H1 (cell line): ENCODE data around the gene RDH14. TPM values are rescaled to one million over a fixed set of nuclear protein-coding genes. Genes with fewer than 3 reads are reported as not detected.

Source experiments
- POLR2A ChIP-seq, 2 experiments: IDR thresholded peaks; 1 replicate in 1 of 2; 2 replicates in 1 of 2; pipeline ENCODE4 v1.6.1; 2011; ENCODE audit warnings: low read depth in 2 of 2, low read length in 2 of 2, mild to moderate bottlenecking in 2 of 2; ENCODE audit errors: control extremely low read depth in 1 of 2
- POU5F1 ChIP-seq: IDR thresholded peaks from 2 replicates; pipeline ENCODE4 v1.6.1; 2011; ENCODE audit warnings: low read depth, mild to moderate bottlenecking, low read length, moderate library complexity
- TBP ChIP-seq: IDR thresholded peaks from 2 replicates; pipeline ENCODE4 v1.6.1; 2011; ENCODE audit warnings: low read depth, low read length, improper control_type of control experiment
- polyA plus RNA-seq, 7 experiments: library from polyadenylated mRNA; depleted of rRNA in 3 of 7; stranded (reverse) in 5 of 7; unstranded in 2 of 7; fragments of >200 nt in 5 of 7; fragments of 200-250 nt in 2 of 7; gene quantifications; 1 replicate in 5 of 7; 2 replicates in 1 of 7; 4 replicates in 1 of 7; pipeline versions ENCODE4 v1.2.1 to v1.2.3, GENCODE V29; 2011 to 2013; ENCODE audit warnings: missing spikeins in 2 of 7, mixed read lengths in 2 of 7
- total RNA-seq: library from RNA; stranded (reverse); fragmentation: NEBNext Ultra II Directional; extraction: Animal tissue kit (Norgen Biotek cat#: 25700); gene quantifications from 2 replicates; pipeline ENCODE4 v1.2.1, GENCODE V29; 2021
- TF ChIP-seq, protein P1 (sequence below): IDR thresholded peaks from 2 replicates; pipeline ENCODE4 v1.6.1; 2012; ENCODE audit warnings: inconsistent platforms

Gene RDH14
- total and polyA plus RNA-seq, 2 of the 8 experiments (the other 6 are each of a cell fraction or from before 2014, with no cell fraction given): 14.7 to 23.6 TPM

DNA sequence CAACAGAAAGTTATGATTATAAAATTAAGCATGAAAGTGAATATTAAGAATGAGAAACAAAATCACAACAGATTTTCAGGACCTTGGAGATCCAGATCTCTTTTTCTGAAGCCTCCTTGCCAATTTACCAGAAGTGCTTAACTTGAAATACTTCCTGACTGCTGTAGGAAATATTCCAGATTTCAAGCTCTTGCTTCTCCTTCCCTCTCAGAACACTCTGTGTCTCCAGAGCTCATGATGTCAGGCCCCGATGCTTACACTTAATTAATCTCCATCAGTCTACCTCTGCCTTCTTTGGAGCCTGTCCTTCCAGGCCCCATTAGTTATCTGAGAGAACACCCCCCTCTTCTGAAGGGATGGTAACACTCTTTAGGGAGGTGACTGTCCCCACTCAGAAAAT lies 49.6 kb upstream of the RDH14 start (continued):
- TF ChIP-seq POU5F1 (no peak), POLR2A (IDR thresholded peaks at IDR 0.05; ENCODE audit: control extremely low read depth in 1 of 2, low read depth in 2 of 2, low read length in 2 of 2) (no peak), TBP (no peak)
- TF ChIP-seq, protein P1, sequence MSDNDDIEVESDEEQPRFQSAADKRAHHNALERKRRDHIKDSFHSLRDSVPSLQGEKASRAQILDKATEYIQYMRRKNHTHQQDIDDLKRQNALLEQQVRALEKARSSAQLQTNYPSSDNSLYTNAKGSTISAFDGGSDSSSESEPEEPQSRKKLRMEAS: no peak
